Liver (tissue), 3 donors: ENCODE measurements around the gene RICTOR.

Experiments
- ATF3 ChIP-seq: IDR thresholded peaks from 2 replicates; pipeline ENCODE4 v1.6.1; 2016; ENCODE audit warnings: antibody characterized with exemption
- CTCF ChIP-seq: fragments of 150-350 bp; IDR thresholded peaks from 2 replicates; pipeline ENCODE4 v1.5.1; 2017; ENCODE audit warnings: improper control_type of control experiment, low read depth, low read length; ENCODE audit not compliant: missing input control
- HNF4G ChIP-seq: IDR thresholded peaks from 2 replicates; pipeline ENCODE4 v1.6.1; 2016; ENCODE audit warnings: antibody characterized with exemption
- JUND ChIP-seq, 2 donors: IDR thresholded peaks; 2 replicates each; pipeline ENCODE4 v1.6.1; 2016; ENCODE audit warnings: antibody characterized with exemption in 2 of 2
- REST ChIP-seq: IDR thresholded peaks from 2 replicates; pipeline ENCODE4 v1.6.1; 2016; ENCODE audit warnings: antibody characterized with exemption, mild to moderate bottlenecking
- RXRA ChIP-seq, 2 donors: IDR thresholded peaks; 2 replicates each; pipeline ENCODE4 v1.6.1; 2017 to 2018; ENCODE audit warnings: antibody characterized with exemption in 2 of 2, mild to moderate bottlenecking in 1 of 2
- SP1 ChIP-seq: IDR thresholded peaks from 2 replicates; pipeline ENCODE4 v1.6.1; 2018; ENCODE audit warnings: antibody characterized with exemption, mild to moderate bottlenecking
- donor health status: healthy.
- donor health status: healthy.

GRCh38 chr5:39118638-39119037 is 44.4 kb upstream of the RICTOR start:
- TF ChIP-seq ATF3 (no peak), HNF4G (no peak), REST (no peak), CTCF (no peak), RXRA (IDR thresholded peaks at IDR 0.05) (no peak), JUND (IDR thresholded peaks at IDR 0.05) (no peak), SP1 (no peak)
